ENCODE results near the gene SEC14L5.
"Not testable (repeated sequence)": the region's sequence is repeated elsewhere in the genome, so short reads cannot be mapped to it uniquely, and the experiment has no call there.

The SEC14L5 gene

GRCh38 chr16:4962716-4963115, 4.6 kb downstream of the SEC14L5 start:
- ChIA-PET CTCF (interaction anchor here (0.6 to 1.1 kb wide), 3 partner anchors 68 to 233 kb away, joined by 3 to 5 read pairs (median 3); no protein-coding TSS in a partner anchor), POLR2A (no interaction called here)
- no peaks in the 10 kb centered on the region for H3K9me3 ChIP-seq (ENCODE audit: control insufficient read depth, insufficient read depth, low read depth, low read length)
- H3K4me3 ChIP-seq (ENCODE audit: low read depth, low read length): no peak overlapping the region
- 0 out of 2 replicates have a peak, but pooled peaks cover 3% of the 10 kb centered on the region for H3K4me1 ChIP-seq (ENCODE audit: control insufficient read depth, insufficient read depth, low read length)
- H3K27ac ChIP-seq (ENCODE audit: extremely low read depth, low read depth, low read length): no peak overlapping the region
- TF ChIP-seq, protein P1, sequence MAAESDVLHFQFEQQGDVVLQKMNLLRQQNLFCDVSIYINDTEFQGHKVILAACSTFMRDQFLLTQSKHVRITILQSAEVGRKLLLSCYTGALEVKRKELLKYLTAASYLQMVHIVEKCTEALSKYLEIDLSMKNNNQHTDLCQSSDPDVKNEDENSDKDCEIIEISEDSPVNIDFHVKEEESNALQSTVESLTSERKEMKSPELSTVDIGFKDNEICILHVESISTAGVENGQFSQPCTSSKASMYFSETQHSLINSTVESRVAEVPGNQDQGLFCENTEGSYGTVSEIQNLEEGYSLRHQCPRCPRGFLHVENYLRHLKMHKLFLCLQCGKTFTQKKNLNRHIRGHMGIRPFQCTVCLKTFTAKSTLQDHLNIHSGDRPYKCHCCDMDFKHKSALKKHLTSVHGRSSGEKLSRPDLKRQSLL (tag by site-specific recombination; IDR thresholded peaks at IDR 0.05): no peak
- TF ChIP-seq GFI1B (tag by site-specific recombination; IDR thresholded peaks at IDR 0.05) (no peak), KLF8 (tag by site-specific recombination; IDR thresholded peaks at IDR 0.05) (no peak), ZNF48 (tag by site-specific recombination; IDR thresholded peaks at IDR 0.05) (no peak), ZIC2 (tag by site-specific recombination; IDR thresholded peaks at IDR 0.05) (no peak), PRDM6 (tag by site-specific recombination; IDR thresholded peaks at IDR 0.05) (no peak), ZNF223 (tag by site-specific recombination; IDR thresholded peaks at IDR 0.05) (no peak), ZNF23 (tag by site-specific recombination; IDR thresholded peaks at IDR 0.05; ENCODE audit: borderline replicate concordance) (no peak), FEZF1 (tag by site-specific recombination; IDR thresholded peaks at IDR 0.05) (no peak), ZNF112 (tag by site-specific recombination; IDR thresholded peaks at IDR 0.05) (no peak)
- TF ChIP-seq, protein P2, sequence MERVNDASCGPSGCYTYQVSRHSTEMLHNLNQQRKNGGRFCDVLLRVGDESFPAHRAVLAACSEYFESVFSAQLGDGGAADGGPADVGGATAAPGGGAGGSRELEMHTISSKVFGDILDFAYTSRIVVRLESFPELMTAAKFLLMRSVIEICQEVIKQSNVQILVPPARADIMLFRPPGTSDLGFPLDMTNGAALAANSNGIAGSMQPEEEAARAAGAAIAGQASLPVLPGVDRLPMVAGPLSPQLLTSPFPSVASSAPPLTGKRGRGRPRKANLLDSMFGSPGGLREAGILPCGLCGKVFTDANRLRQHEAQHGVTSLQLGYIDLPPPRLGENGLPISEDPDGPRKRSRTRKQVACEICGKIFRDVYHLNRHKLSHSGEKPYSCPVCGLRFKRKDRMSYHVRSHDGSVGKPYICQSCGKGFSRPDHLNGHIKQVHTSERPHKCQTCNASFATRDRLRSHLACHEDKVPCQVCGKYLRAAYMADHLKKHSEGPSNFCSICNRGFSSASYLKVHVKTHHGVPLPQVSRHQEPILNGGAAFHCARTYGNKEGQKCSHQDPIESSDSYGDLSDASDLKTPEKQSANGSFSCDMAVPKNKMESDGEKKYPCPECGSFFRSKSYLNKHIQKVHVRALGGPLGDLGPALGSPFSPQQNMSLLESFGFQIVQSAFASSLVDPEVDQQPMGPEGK (tag by site-specific recombination; IDR thresholded peaks at IDR 0.05): no peak
- H3K36me3 ChIP-seq (ENCODE audit: control insufficient read depth in 2 of 2, insufficient read depth in 1 of 2, low read length in 2 of 2): no peaks in the 10 kb centered on the region

DNA sequence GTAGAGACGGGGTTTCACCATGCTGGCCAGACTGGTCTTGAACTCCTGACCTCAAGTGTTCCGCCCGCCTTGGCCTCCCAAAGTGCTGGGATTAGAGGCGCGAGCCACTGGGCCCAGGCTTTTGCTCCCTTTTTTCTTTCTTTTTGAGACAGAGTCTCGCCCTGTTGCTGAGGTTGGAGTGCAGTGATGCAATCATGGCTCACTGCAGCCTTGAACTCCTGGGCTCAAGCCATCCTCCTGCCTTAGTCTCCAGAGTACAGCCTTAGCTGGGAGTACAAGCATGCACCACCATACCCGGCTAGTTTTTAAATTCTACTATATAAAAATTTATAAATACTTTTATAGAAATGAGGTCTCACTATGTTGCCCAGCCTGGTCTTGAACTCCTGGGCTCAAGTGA, 5.4 kb downstream of the SEC14L5 start:
- H3K9me3 ChIP-seq (ENCODE audit: control insufficient read depth, insufficient read depth, low read depth, low read length); H3K4me1 ChIP-seq (ENCODE audit: control insufficient read depth, insufficient read depth, low read length); H3K4me3 ChIP-seq (ENCODE audit: low read depth, low read length); H3K27ac ChIP-seq (ENCODE audit: extremely low read depth, low read depth, low read length); H3K36me3 ChIP-seq (ENCODE audit: control insufficient read depth in 2 of 2, insufficient read depth in 1 of 2, low read length in 2 of 2); CTCF ChIA-PET; POLR2A ChIA-PET: not testable (repeated sequence)
- 0 out of 2 replicates have a peak, but pooled peaks have one; percentile 26 for TF ChIP-seq SCRT2 (tag by site-specific recombination; IDR thresholded peaks at IDR 0.05)

- CTCF ChIA-PET: interaction anchor here (0.6 to 1.4 kb wide), 2 partner anchors 115 to 118 kb away, joined by 3 to 4 read pairs; no protein-coding TSS in a partner anchor
- Histone ChIP-seq H3K36me3 (ENCODE audit: control insufficient read depth in 2 of 2, insufficient read depth in 1 of 2, low read length in 2 of 2) (no peaks in the 10 kb centered on the region), H3K9me3 (ENCODE audit: control insufficient read depth, insufficient read depth, low read depth, low read length) (no peaks in the 10 kb centered on the region), H3K4me1 (ENCODE audit: control insufficient read depth, insufficient read depth, low read length) (no peaks in the 10 kb centered on the region), H3K27ac (ENCODE audit: extremely low read depth, low read depth, low read length) (no peak overlapping the region), H3K4me3 (ENCODE audit: low read depth, low read length) (no peak overlapping the region)
- TF ChIP-seq, protein P3, sequence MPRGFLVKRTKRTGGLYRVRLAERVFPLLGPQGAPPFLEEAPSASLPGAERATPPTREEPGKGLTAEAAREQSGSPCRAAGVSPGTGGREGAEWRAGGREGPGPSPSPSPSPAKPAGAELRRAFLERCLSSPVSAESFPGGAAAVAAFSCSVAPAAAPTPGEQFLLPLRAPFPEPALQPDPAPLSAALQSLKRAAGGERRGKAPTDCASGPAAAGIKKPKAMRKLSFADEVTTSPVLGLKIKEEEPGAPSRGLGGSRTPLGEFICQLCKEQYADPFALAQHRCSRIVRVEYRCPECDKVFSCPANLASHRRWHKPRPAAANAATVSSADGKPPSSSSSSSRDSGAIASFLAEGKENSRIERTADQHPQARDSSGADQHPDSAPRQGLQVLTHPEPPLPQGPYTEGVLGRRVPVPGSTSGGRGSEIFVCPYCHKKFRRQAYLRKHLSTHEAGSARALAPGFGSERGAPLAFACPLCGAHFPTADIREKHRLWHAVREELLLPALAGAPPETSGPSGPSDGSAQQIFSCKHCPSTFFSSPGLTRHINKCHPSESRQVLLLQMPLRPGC (tag by site-specific recombination; IDR thresholded peaks at IDR 0.05): no peak
- TF ChIP-seq ZNF211 (tag by site-specific recombination; IDR thresholded peaks at IDR 0.05; ENCODE audit: low read depth) (no peak), ZNF169 (tag by site-specific recombination; IDR thresholded peaks at IDR 0.05) (no peak), ZNF174 (tag by site-specific recombination; IDR thresholded peaks at IDR 0.05) (no peak), KLF16 (tag by site-specific recombination; IDR thresholded peaks at IDR 0.05) (no peak)
- POLR2A ChIA-PET: no interaction called here
Measured at GRCh38 chr16:4966736-4967453, 8.8 kb downstream of the SEC14L5 start.

- H3K36me3 ChIP-seq (ENCODE audit: control insufficient read depth in 2 of 2, insufficient read depth in 1 of 2, low read length in 2 of 2); H3K4me3 ChIP-seq (ENCODE audit: low read depth, low read length); H3K4me1 ChIP-seq (ENCODE audit: control insufficient read depth, insufficient read depth, low read length); H3K9me3 ChIP-seq (ENCODE audit: control insufficient read depth, insufficient read depth, low read depth, low read length); H3K27ac ChIP-seq (ENCODE audit: extremely low read depth, low read depth, low read length); CTCF ChIA-PET; POLR2A ChIA-PET: not testable (repeated sequence)
Measured at GRCh38 chr16:4968278-4968677, 10.1 kb downstream of the SEC14L5 start.

Measured in HEK293 (cell line).